H1 (cell line): ENCODE data around the gene GIGYF2. TPM values are rescaled to one million over a fixed set of nuclear protein-coding genes. Genes with fewer than 3 reads are reported as not detected.

Experiments used
- ATF2 ChIP-seq: IDR thresholded peaks from 2 replicates; pipeline ENCODE4 v1.6.1; 2012; ENCODE audit warnings: low read length, inconsistent platforms
- CHD7 ChIP-seq: fragments of 300-600 bp; sonication (generic); IDR thresholded peaks from 2 replicates; pipeline ENCODE4 v1.7.1; 2012; ENCODE audit warnings: low read length, moderate library complexity, mild to moderate bottlenecking, inconsistent platforms; ENCODE audit not compliant: insufficient replicate concordance
- CTBP2 ChIP-seq: IDR thresholded peaks from 2 replicates; pipeline ENCODE4 v1.7.0; 2011; ENCODE audit warnings: borderline replicate concordance, mild to moderate bottlenecking, moderate library complexity, mixed read lengths, low read length; ENCODE audit not compliant: insufficient read depth, insufficient read length
- EGR1 ChIP-seq: IDR thresholded peaks from 2 replicates; pipeline ENCODE4 v1.6.1; 2011; ENCODE audit warnings: low read depth, low read length, borderline replicate concordance
- NRF1 ChIP-seq: IDR thresholded peaks from 2 replicates; pipeline ENCODE4 v1.6.1; 2011; ENCODE audit warnings: mild to moderate bottlenecking, low read depth, low read length, improper control_type of control experiment
- RFX5 ChIP-seq: IDR thresholded peaks from 2 replicates; pipeline ENCODE4 v1.6.1; 2011; ENCODE audit warnings: low read depth, low read length, improper control_type of control experiment, borderline replicate concordance
- USF2 ChIP-seq: IDR thresholded peaks from 2 replicates; pipeline ENCODE4 v1.6.1; 2011; ENCODE audit warnings: low read length, improper control_type of control experiment
- polyA plus RNA-seq, 7 experiments: library from polyadenylated mRNA; depleted of rRNA in 3 of 7; stranded (reverse) in 5 of 7; unstranded in 2 of 7; fragments of >200 nt in 5 of 7; fragments of 200-250 nt in 2 of 7; gene quantifications; 1 replicate in 5 of 7; 2 replicates in 1 of 7; 4 replicates in 1 of 7; pipeline versions ENCODE4 v1.2.1 to v1.2.3, GENCODE V29; 2011 to 2013; ENCODE audit warnings: missing spikeins in 2 of 7, mixed read lengths in 2 of 7
- total RNA-seq: library from RNA; stranded (reverse); fragmentation: NEBNext Ultra II Directional; extraction: Animal tissue kit (Norgen Biotek cat#: 25700); gene quantifications from 2 replicates; pipeline ENCODE4 v1.2.1, GENCODE V29; 2021

The GIGYF2 gene
- total and polyA plus RNA-seq, 2 of the 8 experiments (the other 6 are each of a cell fraction or from before 2014, with no cell fraction given): 22.3 to 62.0 TPM

- no peak for TF ChIP-seq ATF2
- no peak for TF ChIP-seq CHD7
- TF ChIP-seq USF2: peak; percentile 92
- TF ChIP-seq RFX5: no peak
- peak; percentile 63; the same call in 1 of the 2 replicates for TF ChIP-seq EGR1
- no peak for TF ChIP-seq CTBP2
- TF ChIP-seq NRF1: peak; percentile 62
Observed at GRCh38 chr2:232697059-232697806, at the start of gene GIGYF2 (continued).
